BE2C (cell line): Measurements from ENCODE around the gene TES.

Source experiments
- DNase-seq: peaks from one replicate; pipeline ENCODE4 v3.0.0-alpha.2; 2020
- H3K27me3 ChIP-seq: fragments of 250-450 bp; sonication (Bioruptor Pico); 2 replicates; pipeline ENCODE4 v1.5.1; 2020; ENCODE audit warnings: mild to moderate bottlenecking
- H3K36me3 ChIP-seq: fragments of 250-450 bp; sonication (Bioruptor Pico); 2 replicates; pipeline ENCODE4 v1.5.1; 2020; ENCODE audit warnings: mild to moderate bottlenecking
- H3K4me1 ChIP-seq: fragments of 250-450 bp; sonication (Bioruptor Pico); 2 replicates; pipeline ENCODE4 v1.5.1; 2020
- H3K4me3 ChIP-seq: 2 replicates; pipeline ENCODE4 v1.5.1; 2011; ENCODE audit warnings: low read depth, low read length
- H3K9me3 ChIP-seq: fragments of 250-450 bp; sonication (Bioruptor Pico); 2 replicates; pipeline ENCODE4 v1.5.1; 2020
- CTCF ChIP-seq: IDR thresholded peaks from 2 replicates; pipeline ENCODE4 v1.5.1; 2012; ENCODE audit warnings: mild to moderate bottlenecking, low read depth, low read length

Gene TES

GRCh38 chr7:116231949-116232348, 21.6 kb downstream of the TES start:
- H3K9me3 ChIP-seq = no peaks in the 10 kb centered on the region
- TF ChIP-seq CTCF = no peak
- no peaks in the 10 kb centered on the region for H3K36me3 ChIP-seq
- no peaks in the 10 kb centered on the region for H3K4me1 ChIP-seq
- no peak overlapping the region for H3K4me3 ChIP-seq
- no peak for DNase-seq
- no peaks in the 10 kb centered on the region for H3K27me3 ChIP-seq

GRCh38 chr7:116232350-116232749, 22.0 kb downstream of the TES start:
- TF ChIP-seq CTCF = no peak
- Histone ChIP-seq H3K36me3 (no peaks in the 10 kb centered on the region), H3K27me3 (no peaks in the 10 kb centered on the region), H3K4me3 (no peak overlapping the region), H3K9me3 (no peaks in the 10 kb centered on the region), H3K4me1 (no peaks in the 10 kb centered on the region)
- no peak for DNase-seq

- Histone ChIP-seq H3K9me3 (no peaks in the 10 kb centered on the region), H3K4me1 (no peaks in the 10 kb centered on the region), H3K36me3 (no peaks in the 10 kb centered on the region), H3K27me3 (no peaks in the 10 kb centered on the region), H3K4me3 (no peak overlapping the region)
- no peak for DNase-seq
- TF ChIP-seq CTCF = no peak
Observed at GRCh38 chr7:116232920-116233319, 22.6 kb downstream of the TES start.

- Histone ChIP-seq H3K36me3 (no peaks in the 10 kb centered on the region), H3K4me1 (no peaks in the 10 kb centered on the region), H3K27me3 (no peaks in the 10 kb centered on the region), H3K9me3 (no peaks in the 10 kb centered on the region), H3K4me3 (no peak overlapping the region)
- no peak for DNase-seq
- no peak for TF ChIP-seq CTCF
Observed at GRCh38 chr7:116234517-116235200, 24.3 kb downstream of the TES start.

GRCh38 chr7:116235380-116235779, 25.0 kb downstream of the TES start:
- Histone ChIP-seq H3K4me3 (no peak overlapping the region), H3K9me3 (no peaks in the 10 kb centered on the region), H3K27me3 (no peaks in the 10 kb centered on the region), H3K36me3 (no peaks in the 10 kb centered on the region), H3K4me1 (no peaks in the 10 kb centered on the region)
- no peak for TF ChIP-seq CTCF
- DNase-seq = no peak

- Histone ChIP-seq H3K9me3 (no peaks in the 10 kb centered on the region), H3K27me3 (no peaks in the 10 kb centered on the region), H3K4me3 (no peak overlapping the region), H3K36me3 (no peaks in the 10 kb centered on the region), H3K4me1 (no peaks in the 10 kb centered on the region)
- TF ChIP-seq CTCF = peak; percentile 48
- peak; percentile 23 for DNase-seq
Observed at GRCh38 chr7:116236020-116236630, 25.8 kb downstream of the TES start.
